Erythroblast (primary cell): ENCODE results near the gene DAPK2.

ENCODE experiments used
- GATA1 ChIP-seq: IDR thresholded peaks from 2 replicates; pipeline ENCODE4 v1.6.1; 2011; ENCODE audit warnings: low read depth, mild to moderate bottlenecking, control low read depth, low read length, moderate library complexity
- POLR2A ChIP-seq: IDR thresholded peaks from 2 replicates; pipeline ENCODE4 v1.6.1; 2011; ENCODE audit warnings: mild to moderate bottlenecking, low read length

DNA sequence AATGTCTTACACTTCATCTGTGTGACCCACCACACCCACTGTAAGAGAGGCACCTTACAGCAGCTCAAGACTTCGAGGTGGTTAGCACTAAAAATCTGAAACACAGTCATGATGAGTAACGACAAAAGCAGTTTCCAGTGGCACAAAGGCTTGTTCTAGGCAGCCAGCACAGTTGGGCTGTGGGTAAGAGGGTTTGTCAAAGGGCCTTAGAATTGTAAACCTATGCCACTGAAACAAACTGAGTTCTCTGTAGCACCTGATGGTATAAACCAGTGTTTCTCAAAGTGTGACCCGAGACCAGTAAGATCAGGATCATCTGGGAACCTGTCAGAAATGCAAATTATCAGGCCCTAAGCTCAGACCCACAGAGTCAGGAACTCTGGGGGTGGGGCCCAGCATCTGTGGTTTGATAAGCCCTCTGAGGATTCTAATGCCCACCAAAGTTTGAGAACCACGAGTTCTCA lies 36.5 kb downstream of the DAPK2 start:
- TF ChIP-seq POLR2A (no peak), GATA1 (no peak)
